ENCODE measurements around the gene MRAP2. TPM values are rescaled to one million over a fixed set of nuclear protein-coding genes. Genes with fewer than 3 reads are reported as not detected.

Gene MRAP2
- total RNA-seq, 1 donor from 2014 or later = 47.3 TPM

- Histone ChIP-seq H3K27me3 (no peaks in the 10 kb centered on the region), H3K9me3 (no peaks in the 10 kb centered on the region), H3K36me3 (no peaks in the 10 kb centered on the region), H3K4me1 (no peaks in the 10 kb centered on the region), H3K27ac (no peak overlapping the region), H3K4me3 (no peak overlapping the region)
- TF ChIP-seq CTCF (IDR thresholded peaks at IDR 0.05) = no peak
- DNase-seq (ENCODE audit: low spot score in 2 of 2) = no peak
- intact Hi-C loops (cut with DNase I) = no loop called here
These were observed 19.6 kb upstream of the MRAP2 start for GRCh38 chr6:84013931-84014330.

GRCh38 chr6:84016029-84016428 is 17.5 kb upstream of the MRAP2 start:
- Histone ChIP-seq H3K9me3 (no peaks in the 10 kb centered on the region), H3K36me3 (no peaks in the 10 kb centered on the region), H3K4me3 (no peak overlapping the region), H3K4me1 (no peaks in the 10 kb centered on the region), H3K27ac (no peak overlapping the region), H3K27me3 (no peaks in the 10 kb centered on the region)
- TF ChIP-seq CTCF (IDR thresholded peaks at IDR 0.05) = no peak
- no peak for DNase-seq (ENCODE audit: low spot score in 2 of 2)
- intact Hi-C loops (cut with DNase I) = no loop called here

- H3K9me3 ChIP-seq = no peaks in the 10 kb centered on the region
- no peak for TF ChIP-seq CTCF (IDR thresholded peaks at IDR 0.05)
- no peak for DNase-seq (ENCODE audit: low spot score in 2 of 2)
- no peaks in the 10 kb centered on the region for H3K4me1 ChIP-seq
- no peak overlapping the region for H3K4me3 ChIP-seq
- no peak overlapping the region for H3K27ac ChIP-seq
- H3K27me3 ChIP-seq = no peaks in the 10 kb centered on the region
- H3K36me3 ChIP-seq = no peaks in the 10 kb centered on the region
- intact Hi-C loops (cut with DNase I) = no loop called here
These were observed 15.7 kb upstream of the MRAP2 start for GRCh38 chr6:84017709-84018452.

- DNase-seq (ENCODE audit: low spot score in 2 of 2) = no peak
- H3K4me1 ChIP-seq = no peaks in the 10 kb centered on the region
- no peak overlapping the region for H3K4me3 ChIP-seq
- TF ChIP-seq CTCF (IDR thresholded peaks at IDR 0.05) = no peak
- no peak overlapping the region for H3K27ac ChIP-seq
- intact Hi-C loops (cut with DNase I) = no loop called here
- no peaks in the 10 kb centered on the region for H3K36me3 ChIP-seq
- no peaks in the 10 kb centered on the region for H3K27me3 ChIP-seq
- H3K9me3 ChIP-seq = no peaks in the 10 kb centered on the region
These were observed 15.0 kb upstream of the MRAP2 start for GRCh38 chr6:84018453-84019061.

GRCh38 chr6:84019141-84019841 is 14.3 kb upstream of the MRAP2 start:
- Histone ChIP-seq H3K9me3 (no peaks in the 10 kb centered on the region), H3K27me3 (no peaks in the 10 kb centered on the region), H3K36me3 (no peaks in the 10 kb centered on the region), H3K4me1 (no peaks in the 10 kb centered on the region), H3K27ac (no peak overlapping the region), H3K4me3 (peak overlapping the region in 1 of 2 donors; percentile 35)
- no peak for DNase-seq (ENCODE audit: low spot score in 2 of 2)
- no peak for TF ChIP-seq CTCF (IDR thresholded peaks at IDR 0.05)
- intact Hi-C loops (cut with DNase I) = no loop called here
